ENCODE results near the gene TMCC2.

GRCh38 chr1:205268846-205269680 is 41.3 kb downstream of the TMCC2 start:
- TF ChIP-seq TAF1 (IDR thresholded peaks at IDR 0.05; ENCODE audit: low read depth) (no peak), YY1 (IDR thresholded peaks at IDR 0.05; ENCODE audit: low read depth) (no peak), TEAD4 (IDR thresholded peaks at IDR 0.05) (no peak), EGR1 (IDR thresholded peaks at IDR 0.05) (no peak), CEBPB (IDR thresholded peaks at IDR 0.05) (no peak), MAX (IDR thresholded peaks at IDR 0.05) (no peak), RAD21 (IDR thresholded peaks at IDR 0.05; ENCODE audit: low read depth) (no peak), REST (IDR thresholded peaks at IDR 0.05; ENCODE audit: low read depth) (no peak), NFIC (IDR thresholded peaks at IDR 0.05) (no peak), CREB1 (IDR thresholded peaks at IDR 0.05; ENCODE audit: low read depth) (no peak), EP300 (IDR thresholded peaks at IDR 0.05; ENCODE audit: borderline replicate concordance) (no peak), FOXM1 (IDR thresholded peaks at IDR 0.05; ENCODE audit: borderline replicate concordance, low read depth) (no peak)

Measured in Ishikawa (cell line).